GM12875 (cell line): ENCODE results near the gene CNNM3.

Experiments used
- H3K4me3 ChIP-seq: one replicate; pipeline ENCODE4 v1.5.1; 2011; ENCODE audit warnings: low read depth, low read length, control low read depth
- TF ChIP-seq, protein P1 (sequence below): IDR thresholded peaks from 2 replicates; pipeline ENCODE4 v1.5.1; 2011; ENCODE audit warnings: low read depth, mild to moderate bottlenecking, control low read depth, inconsistent platforms, low read length, moderate library complexity, borderline replicate concordance; ENCODE audit not compliant: insufficient read depth

The CNNM3 gene

DNA sequence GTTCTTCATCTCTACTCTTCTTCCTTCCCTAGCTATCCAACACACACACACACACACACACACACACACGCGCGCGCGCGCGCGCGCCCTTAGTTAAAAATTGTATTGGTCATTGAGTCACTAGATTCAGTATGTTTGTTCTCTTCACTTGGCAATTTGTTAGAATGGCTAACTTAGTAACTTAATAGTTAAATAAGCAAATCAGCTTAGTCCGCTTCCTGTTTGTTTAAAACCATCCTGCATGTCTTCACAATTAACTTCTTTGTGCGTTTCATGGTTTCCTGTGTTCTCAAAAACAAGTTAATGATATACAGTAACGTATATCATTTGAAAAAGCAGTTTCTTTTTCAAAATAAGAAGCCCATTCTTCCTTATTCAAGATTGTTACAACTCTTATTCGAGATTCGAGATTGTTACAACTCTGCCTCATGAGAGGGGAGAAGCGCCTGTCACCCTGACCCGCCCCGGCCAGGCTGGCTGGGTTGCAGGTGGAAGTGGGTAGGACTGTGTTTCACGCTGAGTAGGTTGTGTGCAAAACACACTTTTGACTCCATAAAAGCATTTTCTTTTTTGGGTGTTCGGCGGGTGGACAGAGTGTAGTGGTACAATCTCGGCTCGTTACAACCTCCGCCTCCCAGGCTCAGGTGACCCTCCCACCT, 9.5 kb upstream of the CNNM3 start:
- TF ChIP-seq, protein P1, sequence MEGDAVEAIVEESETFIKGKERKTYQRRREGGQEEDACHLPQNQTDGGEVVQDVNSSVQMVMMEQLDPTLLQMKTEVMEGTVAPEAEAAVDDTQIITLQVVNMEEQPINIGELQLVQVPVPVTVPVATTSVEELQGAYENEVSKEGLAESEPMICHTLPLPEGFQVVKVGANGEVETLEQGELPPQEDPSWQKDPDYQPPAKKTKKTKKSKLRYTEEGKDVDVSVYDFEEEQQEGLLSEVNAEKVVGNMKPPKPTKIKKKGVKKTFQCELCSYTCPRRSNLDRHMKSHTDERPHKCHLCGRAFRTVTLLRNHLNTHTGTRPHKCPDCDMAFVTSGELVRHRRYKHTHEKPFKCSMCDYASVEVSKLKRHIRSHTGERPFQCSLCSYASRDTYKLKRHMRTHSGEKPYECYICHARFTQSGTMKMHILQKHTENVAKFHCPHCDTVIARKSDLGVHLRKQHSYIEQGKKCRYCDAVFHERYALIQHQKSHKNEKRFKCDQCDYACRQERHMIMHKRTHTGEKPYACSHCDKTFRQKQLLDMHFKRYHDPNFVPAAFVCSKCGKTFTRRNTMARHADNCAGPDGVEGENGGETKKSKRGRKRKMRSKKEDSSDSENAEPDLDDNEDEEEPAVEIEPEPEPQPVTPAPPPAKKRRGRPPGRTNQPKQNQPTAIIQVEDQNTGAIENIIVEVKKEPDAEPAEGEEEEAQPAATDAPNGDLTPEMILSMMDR = no peak

DNA sequence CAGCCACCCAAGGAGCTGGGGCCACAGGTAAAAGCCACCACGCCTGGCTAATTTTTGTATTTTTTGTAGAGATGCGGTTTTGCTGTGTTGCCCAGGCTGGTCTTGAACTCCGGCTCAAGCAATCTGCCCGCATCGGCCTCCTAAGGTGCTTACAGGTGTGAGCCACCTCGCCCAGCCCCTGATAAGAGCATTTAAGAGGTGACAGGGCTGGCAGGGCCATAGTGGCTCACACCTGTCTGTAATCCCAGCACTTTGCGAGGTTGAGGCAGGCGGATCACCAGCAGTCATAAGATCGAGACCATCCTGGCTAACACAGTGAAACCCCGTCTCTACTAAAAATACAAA, 9.0 kb upstream of the CNNM3 start:
- TF ChIP-seq, protein P1 = no peak
- no peak overlapping the region for H3K4me3 ChIP-seq

More for the DNA sequence above, 9.5 kb upstream of the CNNM3 start:
- no peak overlapping the region for H3K4me3 ChIP-seq

DNA sequence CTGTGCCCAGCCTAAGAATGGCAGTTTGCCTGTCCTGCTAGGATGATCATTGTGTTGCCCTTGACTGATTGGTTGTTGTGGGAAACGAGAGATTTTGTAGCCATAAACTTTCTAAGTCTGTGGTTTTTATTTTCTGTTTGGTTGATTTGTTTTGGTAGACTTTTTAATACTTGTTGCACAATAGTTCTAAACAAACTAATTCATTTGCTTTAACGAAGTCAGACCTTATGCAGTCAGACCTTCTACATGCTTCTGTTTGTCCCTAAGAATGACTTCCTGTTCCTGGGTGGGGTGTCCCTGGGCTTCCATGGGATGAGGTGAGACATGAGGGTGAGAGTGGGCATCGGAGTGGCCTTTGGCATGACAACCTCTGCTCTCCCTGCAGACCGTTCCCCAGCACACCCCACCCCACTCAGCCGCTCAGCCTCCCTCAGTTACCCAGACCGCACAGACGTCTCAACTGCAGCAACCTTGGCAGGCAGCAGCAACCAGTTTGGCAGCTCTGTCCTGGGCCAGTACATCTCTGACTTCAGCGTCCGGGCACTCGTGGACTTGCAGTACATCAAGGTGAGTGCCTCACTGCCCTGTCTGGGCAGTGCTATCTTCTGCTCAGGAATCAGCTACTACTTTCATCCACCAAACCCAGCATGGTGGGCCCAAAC, 7.8 kb upstream of the CNNM3 start:
- TF ChIP-seq, protein P1 = no peak
- no peak overlapping the region for H3K4me3 ChIP-seq

DNA sequence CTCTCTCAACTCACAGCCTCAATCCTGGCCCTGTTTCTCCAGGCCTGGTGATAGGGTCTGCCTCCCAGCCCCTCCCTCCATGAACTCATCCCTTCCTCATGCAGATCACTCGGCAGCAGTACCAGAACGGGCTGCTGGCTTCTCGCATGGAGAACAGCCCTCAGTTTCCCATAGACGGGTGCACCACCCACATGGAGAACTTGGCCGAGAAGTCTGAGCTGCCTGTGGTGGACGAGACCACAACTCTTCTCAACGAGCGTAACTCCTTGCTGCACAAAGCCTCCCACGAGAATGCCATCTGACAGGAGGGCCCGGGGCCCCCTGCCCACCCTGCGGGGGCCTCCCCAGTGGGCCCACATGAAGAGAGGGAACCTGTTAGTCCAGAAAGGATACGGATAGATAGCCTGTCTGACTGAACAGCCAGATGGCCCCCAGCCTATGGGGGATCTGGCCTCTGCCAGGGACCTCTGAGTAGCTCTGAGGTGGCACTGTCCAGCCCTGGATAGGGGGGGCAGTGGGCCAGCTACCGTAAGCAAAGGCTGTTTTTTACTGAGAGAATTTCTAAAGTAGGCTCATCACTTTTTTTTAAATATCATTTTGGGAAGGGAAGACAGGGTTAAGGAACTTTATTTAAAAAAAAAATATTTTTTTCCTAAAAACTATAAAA, 6.7 kb upstream of the CNNM3 start:
- no peak overlapping the region for H3K4me3 ChIP-seq
- TF ChIP-seq, protein P1 = no peak

DNA sequence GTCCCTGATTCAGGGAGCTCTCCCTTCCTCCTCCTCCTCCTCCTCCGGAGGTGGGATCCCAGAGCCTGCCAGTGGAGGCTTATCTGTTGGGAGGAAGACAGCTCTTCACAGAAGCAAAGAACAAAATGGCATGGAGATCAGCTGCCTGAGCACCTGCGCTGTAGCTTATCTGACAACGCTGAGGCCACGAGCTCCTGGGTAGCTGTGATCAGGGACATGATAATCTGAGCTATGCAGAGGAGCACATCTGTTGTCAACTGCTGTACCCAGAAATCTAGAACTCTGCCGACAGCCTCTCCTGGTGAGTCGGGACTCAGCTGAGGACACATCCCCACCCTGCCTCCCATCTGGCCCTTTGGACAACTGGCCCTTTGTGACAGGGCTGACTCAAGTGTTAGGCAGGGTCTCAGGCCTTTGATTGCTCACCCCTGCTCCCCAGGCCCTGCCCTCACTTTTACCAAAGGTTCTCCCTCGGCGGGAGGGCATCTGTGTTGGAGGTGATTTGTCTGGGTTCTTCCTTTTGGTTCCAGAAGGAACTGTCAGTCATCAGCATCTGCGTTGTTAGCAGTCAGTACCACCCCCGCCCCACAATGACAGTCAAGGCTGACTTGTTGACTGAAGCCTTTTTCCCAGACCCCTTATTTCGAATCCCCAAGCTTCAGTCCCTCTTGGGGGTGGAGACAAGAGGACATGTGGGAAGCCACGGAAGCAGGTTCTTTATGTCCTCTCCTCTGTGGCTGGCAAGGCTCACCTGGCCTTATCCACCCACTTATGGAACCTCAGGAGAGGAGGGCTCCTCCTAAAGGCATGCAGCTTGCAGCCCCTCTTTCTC, 5.9 kb upstream of the CNNM3 start:
- no peak overlapping the region for H3K4me3 ChIP-seq
- TF ChIP-seq, protein P1 = no peak

DNA sequence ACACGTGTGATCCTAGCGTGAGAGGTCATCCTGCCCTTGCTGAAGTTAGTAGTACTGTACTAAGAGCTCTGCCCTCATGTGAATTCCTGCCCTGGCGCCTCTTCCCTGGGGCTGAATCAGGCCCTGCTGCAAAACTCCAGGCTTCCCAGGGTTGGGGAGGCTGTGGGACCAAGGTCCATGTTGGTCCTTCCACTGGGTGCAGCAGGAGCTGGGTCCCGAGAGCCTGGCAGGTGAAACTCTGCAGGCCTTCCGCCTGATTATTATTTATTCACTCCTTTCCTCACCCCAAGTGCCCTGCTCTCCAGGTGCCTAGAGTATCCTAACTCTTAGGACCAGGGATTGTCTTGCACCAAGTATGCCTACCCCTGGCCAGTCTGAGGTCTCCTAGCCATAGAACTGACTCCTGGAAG, 5.3 kb upstream of the CNNM3 start:
- TF ChIP-seq, protein P1 = no peak

More for the DNA sequence above, 5.3 kb upstream of the CNNM3 start:
- H3K4me3 ChIP-seq = no peak overlapping the region
